WERI-Rb-1 (cell line): ENCODE data around the gene NSF.
"Not testable (repeated sequence)": the region's sequence is repeated elsewhere in the genome, so short reads cannot be mapped to it uniquely, and the experiment has no call there.

ENCODE experiments used
- DNase-seq: peaks from one replicate; pipeline ENCODE4 v3.0.0-alpha.2; 2020
- H3K27ac ChIP-seq: fragments of 250-450 bp; sonication (Bioruptor Pico); 2 replicates; pipeline ENCODE4 v1.5.1; 2020; ENCODE audit warnings: mild to moderate bottlenecking, moderate library complexity
- H3K27me3 ChIP-seq: fragments of 250-450 bp; sonication (Bioruptor Pico); 2 replicates; pipeline ENCODE4 v1.5.1; 2021; ENCODE audit warnings: mild to moderate bottlenecking, low read depth, moderate library complexity; ENCODE audit not compliant: insufficient read depth, severe bottlenecking
- H3K36me3 ChIP-seq: fragments of 250-450 bp; sonication (Bioruptor Pico); 2 replicates; pipeline ENCODE4 v1.5.1; 2020; ENCODE audit warnings: mild to moderate bottlenecking, moderate library complexity
- H3K4me3 ChIP-seq: 2 replicates; pipeline ENCODE4 v1.5.1; 2011; ENCODE audit warnings: low read depth, mild to moderate bottlenecking, control low read depth, low read length
- H3K9me3 ChIP-seq: fragments of 250-450 bp; sonication (Bioruptor Pico); 2 replicates; pipeline ENCODE4 v1.5.1; 2021; ENCODE audit warnings: mild to moderate bottlenecking, moderate library complexity; ENCODE audit not compliant: severe bottlenecking

NSF gene

GRCh38 chr17:46652024-46652643, 61.7 kb downstream of the NSF start:
- not testable (repeated sequence) for H3K36me3 ChIP-seq, H3K27me3 ChIP-seq, H3K27ac ChIP-seq, H3K4me3 ChIP-seq, DNase-seq, H3K9me3 ChIP-seq

- DNase-seq, H3K27ac ChIP-seq, H3K27me3 ChIP-seq, H3K9me3 ChIP-seq, H3K4me3 ChIP-seq, H3K36me3 ChIP-seq: not testable (repeated sequence)
Observed at GRCh38 chr17:46658235-46658634, 67.8 kb downstream of the NSF start.

DNA sequence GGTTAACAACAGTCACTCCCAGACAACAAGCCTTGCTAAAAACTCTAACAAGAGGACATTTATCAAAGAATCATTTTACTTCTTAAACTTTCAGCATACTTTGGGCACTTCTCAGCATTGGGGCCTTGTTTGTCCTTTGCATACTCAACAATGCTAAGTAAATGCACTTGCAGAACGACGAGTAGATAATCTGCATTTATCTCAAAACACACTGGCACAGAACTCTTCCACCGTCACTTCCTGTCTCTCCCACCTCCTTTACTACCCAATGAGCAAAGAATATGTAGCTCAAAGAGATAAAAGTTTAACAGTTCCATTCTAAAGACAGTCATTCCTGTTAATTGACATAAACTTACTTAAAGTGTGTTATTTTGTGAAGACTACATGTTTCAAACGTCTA, 69.2 kb downstream of the NSF start:
- H3K27me3 ChIP-seq, DNase-seq, H3K4me3 ChIP-seq, H3K9me3 ChIP-seq, H3K27ac ChIP-seq, H3K36me3 ChIP-seq: not testable (repeated sequence)

DNA sequence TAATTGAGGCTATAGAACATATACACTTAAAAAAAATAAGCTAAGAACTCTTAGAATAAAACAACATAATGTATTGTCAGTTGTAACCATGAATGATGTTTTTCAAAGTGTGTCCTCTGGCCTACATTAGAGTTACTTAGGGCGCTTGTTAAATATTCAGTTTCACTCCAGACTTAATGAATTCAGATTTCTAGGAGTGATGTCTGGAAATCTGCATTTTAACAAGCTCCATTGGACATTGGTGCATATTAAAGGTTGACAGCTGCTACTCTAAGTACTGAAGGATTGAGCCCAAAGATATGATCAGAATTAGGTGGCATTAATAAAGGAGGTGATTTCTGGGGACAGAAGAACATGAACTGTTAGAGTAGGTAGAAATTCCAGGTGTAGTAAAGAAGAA, 72.7 kb downstream of the NSF start:
- not testable (repeated sequence) for H3K27ac ChIP-seq, H3K9me3 ChIP-seq, H3K36me3 ChIP-seq, H3K4me3 ChIP-seq, DNase-seq, H3K27me3 ChIP-seq

DNA sequence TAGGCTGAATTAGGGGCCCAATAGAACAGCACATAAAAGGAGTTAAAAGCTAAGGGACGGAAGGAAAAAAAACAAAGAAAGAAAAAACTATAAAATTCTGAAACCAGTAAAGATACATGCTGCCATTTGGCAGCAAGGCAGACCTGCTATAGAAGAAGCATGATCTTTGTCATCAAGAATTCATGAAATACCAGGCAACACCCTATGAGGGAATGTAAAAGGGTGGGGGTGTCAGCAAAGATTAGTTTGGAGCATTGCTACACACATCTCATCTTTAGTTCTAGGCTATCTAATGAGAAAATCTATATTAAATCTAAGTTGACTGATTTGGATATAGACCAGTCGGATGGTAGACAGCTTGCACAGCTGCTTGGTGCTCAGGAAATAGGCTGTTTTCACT, 73.1 kb downstream of the NSF start:
- H3K36me3 ChIP-seq, H3K27me3 ChIP-seq, H3K27ac ChIP-seq, DNase-seq, H3K4me3 ChIP-seq, H3K9me3 ChIP-seq: not testable (repeated sequence)

GRCh38 chr17:46665969-46666368, 75.5 kb downstream of the NSF start:
- H3K27ac ChIP-seq, H3K27me3 ChIP-seq: not testable (repeated sequence)

GRCh38 chr17:46670789-46671188, 80.3 kb downstream of the NSF start:
- not testable (repeated sequence) for H3K27ac ChIP-seq, DNase-seq

More at GRCh38 chr17:46665969-46666368, 75.5 kb downstream of the NSF start:
- not testable (repeated sequence) for H3K9me3 ChIP-seq, H3K36me3 ChIP-seq, H3K4me3 ChIP-seq
- peak; percentile 0 for DNase-seq

GRCh38 chr17:46672777-46673176, 82.3 kb downstream of the NSF start:
- not testable (repeated sequence) for H3K27ac ChIP-seq, H3K27me3 ChIP-seq, H3K4me3 ChIP-seq, H3K36me3 ChIP-seq, H3K9me3 ChIP-seq, DNase-seq

More at GRCh38 chr17:46670789-46671188, 80.3 kb downstream of the NSF start:
- H3K36me3 ChIP-seq, H3K9me3 ChIP-seq, H3K4me3 ChIP-seq, H3K27me3 ChIP-seq: not testable (repeated sequence)

GRCh38 chr17:46677819-46678218, 87.3 kb downstream of the NSF start:
- not testable (repeated sequence) for H3K27ac ChIP-seq, H3K36me3 ChIP-seq, H3K27me3 ChIP-seq, DNase-seq, H3K4me3 ChIP-seq, H3K9me3 ChIP-seq

GRCh38 chr17:46683653-46684052, 93.2 kb downstream of the NSF start:
- not testable (repeated sequence) for H3K27ac ChIP-seq, H3K36me3 ChIP-seq, DNase-seq, H3K27me3 ChIP-seq, H3K4me3 ChIP-seq, H3K9me3 ChIP-seq

DNA sequence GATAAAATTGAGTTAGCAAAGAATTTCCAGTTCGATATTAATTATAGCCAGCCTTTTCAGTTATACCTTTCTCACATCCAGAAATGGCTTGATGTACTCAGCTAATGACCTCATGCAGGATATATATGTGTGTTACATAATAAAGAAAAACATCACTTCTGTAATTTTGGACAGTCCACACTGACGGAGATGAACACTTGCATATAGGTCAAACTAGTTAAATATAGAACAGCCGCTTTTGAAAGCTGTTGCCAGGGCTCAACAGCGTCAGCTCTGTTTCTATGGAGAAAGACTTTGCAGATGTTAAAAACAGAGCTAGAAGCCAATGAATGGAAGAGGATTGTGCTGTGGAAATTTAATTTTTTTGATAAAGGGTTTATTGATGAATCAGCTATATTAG, 94.8 kb downstream of the NSF start:
- H3K36me3 ChIP-seq, DNase-seq, H3K4me3 ChIP-seq, H3K27ac ChIP-seq, H3K9me3 ChIP-seq, H3K27me3 ChIP-seq: not testable (repeated sequence)

DNA sequence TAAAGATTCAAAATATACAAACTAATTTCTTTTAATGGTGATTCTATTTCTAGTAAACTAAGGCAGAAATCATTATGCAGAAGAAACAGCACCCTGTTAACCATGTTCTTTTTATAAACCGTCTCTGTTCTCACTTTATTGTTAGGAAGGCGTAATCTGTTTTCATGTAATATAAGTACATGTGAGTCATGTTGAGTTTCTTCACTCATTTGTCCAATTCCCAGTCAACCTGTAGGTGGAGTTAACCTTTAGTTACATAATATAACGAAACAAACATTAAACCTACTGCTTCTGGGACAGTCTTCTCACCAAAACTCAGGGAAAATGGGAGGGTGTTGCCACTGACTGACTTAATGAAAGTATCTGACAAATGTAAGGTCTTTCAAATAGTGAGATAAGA, 101.7 kb downstream of the NSF start:
- H3K9me3 ChIP-seq: not testable (repeated sequence)

GRCh38 chr17:46693283-46693682, 102.8 kb downstream of the NSF start:
- not testable (repeated sequence) for H3K27ac ChIP-seq

More for the DNA sequence above, 101.7 kb downstream of the NSF start:
- not testable (repeated sequence) for H3K4me3 ChIP-seq, DNase-seq, H3K27ac ChIP-seq, H3K36me3 ChIP-seq, H3K27me3 ChIP-seq

DNA sequence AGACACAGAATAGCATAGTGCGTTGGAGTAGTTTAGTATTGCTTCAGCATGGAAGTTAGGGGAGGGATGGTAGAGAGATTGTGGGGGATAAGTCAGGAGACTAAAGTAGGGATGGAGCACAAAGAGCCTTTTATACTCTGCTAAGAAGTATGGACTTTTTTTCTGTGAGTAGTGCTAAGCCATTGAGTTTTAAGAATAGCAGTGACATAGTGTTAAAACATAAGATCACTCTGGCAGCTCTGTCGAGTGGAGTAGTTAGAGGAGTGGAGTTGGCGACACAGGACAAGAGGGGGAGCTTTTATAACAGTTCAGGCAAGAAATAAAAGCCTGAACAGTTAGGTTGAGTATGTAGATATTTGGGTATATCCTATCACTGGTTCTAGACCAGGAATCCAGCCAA, 106.1 kb downstream of the NSF start:
- not testable (repeated sequence) for DNase-seq, H3K9me3 ChIP-seq, H3K27ac ChIP-seq, H3K27me3 ChIP-seq, H3K4me3 ChIP-seq, H3K36me3 ChIP-seq

More at GRCh38 chr17:46693283-46693682, 102.8 kb downstream of the NSF start:
- not testable (repeated sequence) for DNase-seq, H3K27me3 ChIP-seq, H3K4me3 ChIP-seq, H3K36me3 ChIP-seq, H3K9me3 ChIP-seq

DNA sequence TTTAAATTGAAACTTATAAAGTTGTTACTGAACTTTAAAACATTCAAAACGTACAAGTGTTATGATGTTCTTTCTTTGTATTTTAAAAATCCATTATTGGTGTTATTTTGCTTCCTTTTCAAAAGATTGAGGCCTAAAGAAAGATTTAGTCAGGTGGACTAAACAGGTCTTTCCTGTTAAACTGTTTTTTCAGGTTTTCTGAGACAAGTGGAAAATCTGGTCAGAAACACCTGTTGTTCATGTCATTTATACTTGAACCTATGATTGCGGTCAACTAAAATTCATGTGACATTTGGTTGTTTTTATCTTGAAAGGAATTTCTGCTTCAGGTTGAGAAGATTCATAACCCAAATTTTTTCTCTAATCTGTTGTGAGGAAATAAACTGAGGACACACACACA, 108.5 kb downstream of the NSF start:
- H3K9me3 ChIP-seq, H3K27me3 ChIP-seq, H3K4me3 ChIP-seq, H3K36me3 ChIP-seq, H3K27ac ChIP-seq, DNase-seq: not testable (repeated sequence)
